Measurements from ENCODE around the gene LCE3E.

Gene LCE3E

GRCh38 chr1:152566681-152567080 lies at the start of gene LCE3E:
TSS of gene LCE3E (minus strand) at chr1:152566780. CDS start at chr1:152566208, 572 bp downstream.
- TF ChIP-seq CTCF (IDR thresholded peaks at IDR 0.05; ENCODE audit: low read depth, low read length) (no peak), POLR2A (IDR thresholded peaks at IDR 0.05; ENCODE audit: extremely low read depth, insufficient read length) (no peak), MAX (IDR thresholded peaks at IDR 0.05; ENCODE audit: low read depth, low read length) (no peak), MYC (IDR thresholded peaks at IDR 0.05; ENCODE audit: low read depth, low read length) (no peak)
- no peak within 1 kb of the TSS for H3K4me3 ChIP-seq (ENCODE audit: low read depth, low read length)
- DNase-seq (ENCODE audit: low read depth), result no peak

GRCh38 chr1:152613511-152613910 lies 46.9 kb upstream of the LCE3E start, which contains the start of gene LCE3B:
TSS of gene LCE3B (plus strand) at chr1:152613811. CDS start at chr1:152613811, 0 bp downstream.
- TF ChIP-seq MAX (IDR thresholded peaks at IDR 0.05; ENCODE audit: low read depth, low read length), result no peak
- no peak for TF ChIP-seq POLR2A (IDR thresholded peaks at IDR 0.05; ENCODE audit: extremely low read depth, insufficient read length)
- no peak for TF ChIP-seq MYC (IDR thresholded peaks at IDR 0.05; ENCODE audit: low read depth, low read length)
- no peak for TF ChIP-seq CTCF (IDR thresholded peaks at IDR 0.05; ENCODE audit: low read depth, low read length)
- no peak within 1 kb of the TSS for H3K4me3 ChIP-seq (ENCODE audit: low read depth, low read length)
- no peak for DNase-seq (ENCODE audit: low read depth)

GRCh38 chr1:152599934-152600333 lies 33.4 kb upstream of the LCE3E start, which contains the start of gene LCE3C:
TSS of gene LCE3C (plus strand) at chr1:152600234. CDS start at chr1:152600732, 498 bp downstream.
- no peak within 1 kb of the TSS for H3K4me3 ChIP-seq (ENCODE audit: low read depth, low read length)
- TF ChIP-seq MAX (IDR thresholded peaks at IDR 0.05; ENCODE audit: low read depth, low read length), result no peak
- no peak for TF ChIP-seq MYC (IDR thresholded peaks at IDR 0.05; ENCODE audit: low read depth, low read length)
- TF ChIP-seq POLR2A (IDR thresholded peaks at IDR 0.05; ENCODE audit: extremely low read depth, insufficient read length), result no peak
- no peak for TF ChIP-seq CTCF (IDR thresholded peaks at IDR 0.05; ENCODE audit: low read depth, low read length)
- no peak for DNase-seq (ENCODE audit: low read depth)

GRCh38 chr1:152596986-152597385 lies 30.4 kb upstream of the LCE3E start:
- DNase-seq (ENCODE audit: low read depth), result no peak
- TF ChIP-seq CTCF (IDR thresholded peaks at IDR 0.05; ENCODE audit: low read depth, low read length) (no peak), MAX (IDR thresholded peaks at IDR 0.05; ENCODE audit: low read depth, low read length) (no peak), MYC (IDR thresholded peaks at IDR 0.05; ENCODE audit: low read depth, low read length) (no peak), POLR2A (IDR thresholded peaks at IDR 0.05; ENCODE audit: extremely low read depth, insufficient read length) (no peak)
- no peak overlapping the region for H3K4me3 ChIP-seq (ENCODE audit: low read depth, low read length)

- no peak overlapping the region for H3K4me3 ChIP-seq (ENCODE audit: low read depth, low read length)
- peak; percentile 3 for DNase-seq (ENCODE audit: low read depth)
- TF ChIP-seq POLR2A (IDR thresholded peaks at IDR 0.05; ENCODE audit: extremely low read depth, insufficient read length) (no peak), MAX (IDR thresholded peaks at IDR 0.05; ENCODE audit: low read depth, low read length) (no peak), MYC (IDR thresholded peaks at IDR 0.05; ENCODE audit: low read depth, low read length) (no peak), CTCF (IDR thresholded peaks at IDR 0.05; ENCODE audit: low read depth, low read length) (peak; percentile 11)
Observed at GRCh38 chr1:152585586-152585985, 19.0 kb upstream of the LCE3E start.

Measured in NB4 (cell line).